Uterus (tissue), 4 donors: ENCODE measurements around the gene MAPK7. TPM values are rescaled to one million over a fixed set of nuclear protein-coding genes. Genes with fewer than 3 reads are reported as not detected.

Experiments
- DNase-seq, 2 donors: peaks; one replicate each; pipeline ENCODE4 v3.0.0-alpha.2; 2019 to 2020
- H3K27ac ChIP-seq, 2 donors: fragments of 200-600 bp; sonication (generic); 1 replicate in 1 of 2; 2 replicates in 1 of 2; pipeline ENCODE4 v1.5.1; 2016 to 2018
- H3K27me3 ChIP-seq, 2 donors: fragments of 200-600 bp; sonication (generic); one replicate each; pipeline ENCODE4 v1.5.1; 2018 to 2019; ENCODE audit warnings: control low read depth in 1 of 2
- H3K36me3 ChIP-seq, 2 donors: fragments of 200-600 bp; sonication (generic); one replicate each; pipeline ENCODE4 v1.5.1; 2019; ENCODE audit warnings: control low read depth in 1 of 2
- H3K4me1 ChIP-seq, 2 donors: fragments of 200-600 bp; sonication (generic); one replicate each; pipeline ENCODE4 v1.5.1; 2018 to 2019; ENCODE audit warnings: control low read depth in 1 of 2
- H3K4me3 ChIP-seq, 2 donors: fragments of 200-600 bp; sonication (generic); 1 replicate in 1 of 2; 2 replicates in 1 of 2; pipeline ENCODE4 v1.5.1; 2018 to 2019; ENCODE audit warnings: mild to moderate bottlenecking in 1 of 2
- H3K9me3 ChIP-seq, 2 donors: fragments of 200-600 bp; sonication (generic); one replicate each; pipeline ENCODE4 v1.5.1; 2019; ENCODE audit warnings: control low read depth in 1 of 2
- CTCF ChIP-seq, 4 experiments: fragments of 200-600 bp in 2 of 4; fragments of 450-650 bp in 2 of 4; sonication (generic) in 2 of 4; IDR thresholded peaks; one replicate each; pipeline ENCODE4 v1.5.1; 2016 to 2019; ENCODE audit warnings: antibody characterized with exemption in 4 of 4, mild to moderate bottlenecking in 2 of 4, moderate library complexity in 1 of 4
- POLR2A ChIP-seq, 2 donors: fragments of 450-650 bp; IDR thresholded peaks; one replicate each; pipeline ENCODE4 v1.6.1; 2016; ENCODE audit warnings: antibody characterized with exemption in 2 of 2, mild to moderate bottlenecking in 1 of 2, moderate library complexity in 1 of 2
- intact Hi-C: fragments of 100-400 bp; cut with DNase I; formaldehyde crosslinking; loops from one replicate; pipeline ENCODE4 v1.15.1; 2023; ENCODE audit warnings: low total_unique reads
- total RNA-seq, 4 donors: library from RNA; depleted of rRNA in 3 of 4; stranded (reverse); fragments of >200 nt in 3 of 4; gene quantifications; one replicate each; pipeline versions ENCODE4 v1.1.0 to v1.2.4, GENCODE V29; 2014 to 2023
- donor health status: DM: yes; HTN: yes; CAD: no.

MAPK7 gene
- total RNA-seq, 4 donors from 2014 or later, result 3.3 to 72.8 (median 18.3) TPM

- no peak for TF ChIP-seq CTCF (IDR thresholded peaks at IDR 0.05)
- no peak for TF ChIP-seq POLR2A (IDR thresholded peaks at IDR 0.05)
- Histone ChIP-seq H3K4me1 (peaks cover 12 to 14% of the 10 kb centered on the region in 2 donors), H3K4me3 (peak overlapping the region; percentile 62 to 98), H3K27ac (peak overlapping the region; percentile 82 to 93), H3K36me3 (no peaks in the 10 kb centered on the region), H3K9me3 (no peaks in the 10 kb centered on the region), H3K27me3 (no peaks in the 10 kb centered on the region)
- intact Hi-C loops, result loop anchor here (10.0 kb wide), 2 partner anchors 65 to 135 kb away; no protein-coding TSS in a partner anchor
- peak in 1 of 2 donors; percentile 17 for DNase-seq
Measured at GRCh38 chr17:19379361-19380065, 1.2 kb downstream of the MAPK7 start.

GRCh38 chr17:19380481-19381301, 2.4 kb downstream of the MAPK7 start:
- Histone ChIP-seq H3K9me3 (no peaks in the 10 kb centered on the region), H3K27ac (no peak overlapping the region), H3K36me3 (no peaks in the 10 kb centered on the region), H3K4me3 (no peak overlapping the region), H3K4me1 (peaks cover 20 to 23% of the 10 kb centered on the region in 2 donors), H3K27me3 (no peaks in the 10 kb centered on the region)
- TF ChIP-seq POLR2A (IDR thresholded peaks at IDR 0.05), result no peak
- DNase-seq, result peak; percentile 20 to 27
- intact Hi-C loops, result no loop called here

GRCh38 chr17:19381361-19381740, 3.1 kb downstream of the MAPK7 start:
- H3K36me3 ChIP-seq, result no peaks in the 10 kb centered on the region
- no peak for TF ChIP-seq CTCF (IDR thresholded peaks at IDR 0.05)
- TF ChIP-seq POLR2A (IDR thresholded peaks at IDR 0.05), result no peak
- intact Hi-C loops, result no loop called here
- H3K9me3 ChIP-seq, result no peaks in the 10 kb centered on the region
- peaks cover 20 to 29% of the 10 kb centered on the region in 2 donors for H3K4me1 ChIP-seq
- H3K27ac ChIP-seq, result peak overlapping the region in 1 of 2 donors; percentile 4
- DNase-seq, result no peak
- H3K27me3 ChIP-seq, result no peaks in the 10 kb centered on the region
- H3K4me3 ChIP-seq, result no peak overlapping the region

- H3K36me3 ChIP-seq, result no peaks in the 10 kb centered on the region
- DNase-seq, result peak in 1 of 2 donors; percentile 19
- TF ChIP-seq CTCF (IDR thresholded peaks at IDR 0.05), result no peak
- TF ChIP-seq POLR2A (IDR thresholded peaks at IDR 0.05), result no peak
- peaks cover 19 to 29% of the 10 kb centered on the region in 2 donors for H3K4me1 ChIP-seq
- H3K27me3 ChIP-seq, result no peaks in the 10 kb centered on the region
- H3K27ac ChIP-seq, result peak overlapping the region; percentile 4 to 91
- intact Hi-C loops, result no loop called here
- no peaks in the 10 kb centered on the region for H3K9me3 ChIP-seq
- H3K4me3 ChIP-seq, result no peak overlapping the region
Measured at GRCh38 chr17:19381741-19382444, 3.6 kb downstream of the MAPK7 start.

- Histone ChIP-seq H3K4me3 (no peak overlapping the region), H3K4me1 (peaks cover 18 to 29% of the 10 kb centered on the region in 2 donors), H3K27me3 (no peaks in the 10 kb centered on the region), H3K9me3 (no peaks in the 10 kb centered on the region), H3K36me3 (no peaks in the 10 kb centered on the region), H3K27ac (peak overlapping the region; percentile 0 to 91)
- peak in 1 of 2 donors; percentile 17 for DNase-seq
- intact Hi-C loops, result no loop called here
- TF ChIP-seq POLR2A (IDR thresholded peaks at IDR 0.05) (no peak), CTCF (IDR thresholded peaks at IDR 0.05) (no peak)
Measured at GRCh38 chr17:19382531-19383444, 4.5 kb downstream of the MAPK7 start.
